HepG2 (cell line): ENCODE measurements around the gene EXOC3.

Experiments used
- CHD2 ChIP-seq: IDR thresholded peaks from 2 replicates; pipeline ENCODE4 v1.6.1; 2011; ENCODE audit warnings: low read depth, low read length, improper control_type of control experiment
- EP300 ChIP-seq, 3 experiments: sonication (generic) in 1 of 3; formaldehyde crosslinking in 1 of 3; IDR thresholded peaks; 2 replicates each; pipeline versions ENCODE4 v1.5.1 to v1.6.1; 2011 to 2020; ENCODE audit warnings: low read depth in 2 of 3, low read length in 2 of 3, borderline replicate concordance in 1 of 3, improper control_type of control experiment in 1 of 3, mild to moderate bottlenecking in 1 of 3, missing genetic modification reagents in 1 of 3, moderate library complexity in 1 of 3
- EZH2 ChIP-seq: conservative IDR thresholded peaks from 2 replicates; pipeline ENCODE4 v1.6.1; 2012; ENCODE audit warnings: mild to moderate bottlenecking, low read depth, low read length, moderate library complexity
- NFE2L2 ChIP-seq: fragments of 150-350 bp; IDR thresholded peaks from 2 replicates; pipeline ENCODE4 v1.6.1; 2014; ENCODE audit warnings: low read length
- PAXIP1 ChIP-seq: sonication (generic); formaldehyde crosslinking; conservative IDR thresholded peaks from 2 replicates; pipeline ENCODE4 v1.4.0; 2020; ENCODE audit warnings: mild to moderate bottlenecking, missing genetic modification reagents, moderate library complexity
- RAD51 ChIP-seq: fragments of 450-650 bp; IDR thresholded peaks from 2 replicates; pipeline ENCODE4 v1.6.1; 2016; ENCODE audit warnings: borderline replicate concordance
- RFX3 ChIP-seq: IDR thresholded peaks from 2 replicates; pipeline ENCODE4 v1.6.1; 2016; ENCODE audit warnings: missing biosample characterization, missing genetic modification reagents
- SIN3A ChIP-seq: IDR thresholded peaks from 2 replicates; pipeline ENCODE4 v1.6.1; 2011; ENCODE audit warnings: low read depth, mild to moderate bottlenecking, control low read depth, low read length, borderline replicate concordance
- SNAPC2 ChIP-seq: sonication (generic); formaldehyde crosslinking; IDR thresholded peaks from 2 replicates; pipeline ENCODE4 v1.8.1; 2022; ENCODE audit warnings: mild to moderate bottlenecking, missing genetic modification reagents
- TBP ChIP-seq: sonication (generic); formaldehyde crosslinking; IDR thresholded peaks from 2 replicates; pipeline ENCODE4 v1.5.0; 2020; ENCODE audit warnings: missing genetic modification reagents
- ZNF260 ChIP-seq: sonication (generic); formaldehyde crosslinking; IDR thresholded peaks from 2 replicates; pipeline ENCODE4 v1.4.0; 2020; ENCODE audit warnings: missing genetic modification reagents, low read depth, mild to moderate bottlenecking, borderline replicate concordance
- ZNF326 ChIP-seq: sonication (generic); formaldehyde crosslinking; IDR thresholded peaks from 2 replicates; pipeline ENCODE4 v1.4.0; 2020; ENCODE audit warnings: missing genetic modification reagents, borderline replicate concordance

GRCh38 chr5:438481-438981, 4.4 kb upstream of the EXOC3 start:
- TF ChIP-seq RFX3 (CRISPR knock-in tag) = no peak
- TF ChIP-seq TBP (CRISPR knock-in tag) = no peak
- no peak for TF ChIP-seq PAXIP1 (CRISPR knock-in tag)
- TF ChIP-seq RAD51 = no peak
- TF ChIP-seq SNAPC2 (CRISPR knock-in tag) = no peak
- no peak for TF ChIP-seq EP300 (IDR thresholded peaks at IDR 0.05; ENCODE audit: low read depth in 2 of 2, low read length in 2 of 2)
- TF ChIP-seq EP300 (CRISPR knock-in tag; IDR thresholded peaks at IDR 0.05; ENCODE audit: borderline replicate concordance) = no peak
- TF ChIP-seq ZNF326 (CRISPR knock-in tag) = no peak
- no peak for TF ChIP-seq CHD2
- no peak for TF ChIP-seq SIN3A
- no peak for TF ChIP-seq ZNF260 (CRISPR knock-in tag)
- no peak for TF ChIP-seq NFE2L2
- TF ChIP-seq EZH2 = no peak
